H9 (cell line): ENCODE data around the gene SLC39A7. TPM values are rescaled to one million over a fixed set of nuclear protein-coding genes. Genes with fewer than 3 reads are reported as not detected.

ENCODE experiments used
- DNase-seq: peaks from one replicate; pipeline ENCODE4 v3.0.0-alpha.2; 2017
- H2AFZ ChIP-seq: one replicate; pipeline ENCODE4 v1.6.1; 2013; ENCODE audit warnings: mild to moderate bottlenecking, low read length, control low read depth, moderate library complexity
- H2AK5ac ChIP-seq: 2 replicates; pipeline ENCODE4 v1.6.1; 2013; ENCODE audit warnings: low read length, control low read depth, mixed read lengths; ENCODE audit not compliant: insufficient read length
- H2BK120ac ChIP-seq: one replicate; pipeline ENCODE4 v1.6.1; 2013; ENCODE audit warnings: low read depth, mild to moderate bottlenecking, low read length, control low read depth, inconsistent platforms; ENCODE audit not compliant: poor library complexity, severe bottlenecking
- H2BK12ac ChIP-seq: 2 replicates; pipeline ENCODE4 v1.6.1; 2013; ENCODE audit warnings: low read length, control low read depth, mixed read lengths, low read depth; ENCODE audit not compliant: insufficient read length
- H2BK15ac ChIP-seq: 2 replicates; pipeline ENCODE4 v1.6.1; 2013; ENCODE audit warnings: low read depth, low read length, control low read depth
- H2BK20ac ChIP-seq: one replicate; pipeline ENCODE4 v1.6.1; 2013; ENCODE audit warnings: low read depth, mild to moderate bottlenecking, low read length, control low read depth, inconsistent platforms; ENCODE audit not compliant: poor library complexity, severe bottlenecking
- H2BK5ac ChIP-seq: 2 replicates; pipeline ENCODE4 v1.6.1; 2013; ENCODE audit warnings: low read length, control low read depth, mixed read lengths; ENCODE audit not compliant: insufficient read length
- H3K14ac ChIP-seq: 2 replicates; pipeline ENCODE4 v1.6.1; 2013; ENCODE audit warnings: low read length, control low read depth; ENCODE audit not compliant: insufficient read depth
- H3K18ac ChIP-seq: 2 replicates; pipeline ENCODE4 v1.6.1; 2013; ENCODE audit warnings: low read depth, mild to moderate bottlenecking, mixed read lengths, low read length, control low read depth; ENCODE audit not compliant: insufficient read length
- H3K23ac ChIP-seq: 2 replicates; pipeline ENCODE4 v1.6.1; 2013; ENCODE audit warnings: low read length, control low read depth, mixed read lengths, low read depth; ENCODE audit not compliant: insufficient read length
- H3K23me2 ChIP-seq: 2 replicates; pipeline ENCODE4 v1.6.1; 2013; ENCODE audit warnings: low read depth, mild to moderate bottlenecking, mixed read lengths, low read length, control low read depth; ENCODE audit not compliant: insufficient read length, poor library complexity, severe bottlenecking
- H3K27ac ChIP-seq: 2 replicates; pipeline ENCODE4 v1.5.1; 2013; ENCODE audit warnings: low read length, control low read depth, mixed read lengths, low read depth; ENCODE audit not compliant: insufficient read length
- H3K27me3 ChIP-seq: 2 replicates; pipeline ENCODE4 v1.6.1; 2013; ENCODE audit warnings: low read length, control low read depth, inconsistent platforms; ENCODE audit not compliant: insufficient read depth
- H3K4ac ChIP-seq: 2 replicates; pipeline ENCODE4 v1.6.1; 2013; ENCODE audit warnings: low read depth, mild to moderate bottlenecking, control low read depth, inconsistent platforms, low read length, moderate library complexity
- H3K4me1 ChIP-seq: 2 replicates; pipeline ENCODE4 v1.6.1; 2013; ENCODE audit warnings: low read length, control low read depth, inconsistent platforms; ENCODE audit not compliant: insufficient read depth
- H3K4me2 ChIP-seq: 2 replicates; pipeline ENCODE4 v1.6.1; 2013; ENCODE audit warnings: low read length, control low read depth, mixed read lengths; ENCODE audit not compliant: insufficient read length, insufficient read depth
- H3K56ac ChIP-seq: 2 replicates; pipeline ENCODE4 v1.6.1; 2013; ENCODE audit warnings: low read depth, mild to moderate bottlenecking, mixed read lengths, low read length, control low read depth; ENCODE audit not compliant: insufficient read length
- H3K79me1 ChIP-seq: 2 replicates; pipeline ENCODE4 v1.6.1; 2013; ENCODE audit warnings: low read depth, mild to moderate bottlenecking, moderate library complexity, low read length, control low read depth, inconsistent platforms; ENCODE audit not compliant: insufficient read depth, poor library complexity, severe bottlenecking
- H3K79me2 ChIP-seq: 2 replicates; pipeline ENCODE4 v1.6.1; 2013; ENCODE audit warnings: low read length, control low read depth, inconsistent platforms; ENCODE audit not compliant: insufficient read depth
- H3K9ac ChIP-seq: 2 replicates; pipeline ENCODE4 v1.6.1; 2013; ENCODE audit warnings: low read length, control low read depth, mixed read lengths; ENCODE audit not compliant: insufficient read length; ENCODE audit errors: extremely low read depth
- H3K9me3 ChIP-seq: one replicate; pipeline ENCODE4 v1.6.1; 2013; ENCODE audit warnings: low read depth, low read length, inconsistent platforms; ENCODE audit not compliant: control insufficient read depth
- H3T11ph ChIP-seq: one replicate; pipeline ENCODE4 v1.6.1; 2013; ENCODE audit warnings: mild to moderate bottlenecking, low read length, control low read depth, inconsistent platforms
- H4K20me1 ChIP-seq: one replicate; pipeline ENCODE4 v1.6.1; 2013; ENCODE audit not compliant: control insufficient read depth, insufficient read length, insufficient read depth
- H4K5ac ChIP-seq: 2 replicates; pipeline ENCODE4 v1.6.1; 2013; ENCODE audit warnings: low read depth, mild to moderate bottlenecking, mixed read lengths, low read length, control low read depth; ENCODE audit not compliant: insufficient read length
- H4K8ac ChIP-seq: replicated peaks from 2 replicates; pipeline ENCODE4 v1.6.1; 2013; ENCODE audit warnings: low read length, control low read depth, mixed read lengths, low read depth; ENCODE audit not compliant: insufficient read length
- H4K91ac ChIP-seq: 2 replicates; pipeline ENCODE4 v1.6.1; 2013; ENCODE audit warnings: low read depth, mild to moderate bottlenecking, moderate library complexity, mixed read lengths, low read length, control low read depth; ENCODE audit not compliant: insufficient read length
- H3K27ac Mint-ChIP-seq, 3 experiments: 2 replicates in 2 of 3; 3 replicates in 1 of 3; pipeline ENCODE4 v1.8.0; 2020 to 2021; ENCODE audit warnings: mixed read lengths in 3 of 3, mild to moderate bottlenecking in 1 of 3, moderate library complexity in 1 of 3
- H3K27me3 Mint-ChIP-seq: 2 replicates; pipeline ENCODE4 v1.8.0; 2021; ENCODE audit warnings: low read depth, mild to moderate bottlenecking, moderate library complexity, mixed read lengths
- H3K36me3 Mint-ChIP-seq, 3 experiments: 2 replicates in 2 of 3; 3 replicates in 1 of 3; pipeline ENCODE4 v1.8.0; 2020 to 2021; ENCODE audit warnings: low read depth in 3 of 3, mixed read lengths in 3 of 3; ENCODE audit not compliant: insufficient read depth in 1 of 3
- H3K4me1 Mint-ChIP-seq, 2 experiments: 2 replicates each; pipeline ENCODE4 v1.8.0; 2020; ENCODE audit warnings: mixed read lengths in 2 of 2
- H3K4me3 Mint-ChIP-seq, 2 experiments: 2 replicates in 1 of 2; 3 replicates in 1 of 2; pipeline ENCODE4 v1.8.0; 2020 to 2021; ENCODE audit warnings: mild to moderate bottlenecking in 2 of 2, mixed read lengths in 2 of 2, moderate library complexity in 1 of 2
- H3K9me3 Mint-ChIP-seq, 2 experiments: 2 replicates in 1 of 2; 3 replicates in 1 of 2; pipeline ENCODE4 v1.8.0; 2020; ENCODE audit warnings: mild to moderate bottlenecking in 2 of 2, mixed read lengths in 2 of 2, moderate library complexity in 1 of 2
- CTCF ChIP-seq: fragments of 200-600 bp; sonication (generic); conservative IDR thresholded peaks from 3 replicates; pipeline ENCODE4 v1.8.0; 2021; ENCODE audit warnings: antibody characterized with exemption, mild to moderate bottlenecking
- WGBS: extraction: QIAGEN DNeasy Blood & Tissue Kit; methylation state at CpG from one replicate; pipeline ENCODE4 v1.1.7; 2013; ENCODE audit warnings: missing lambda C conversion rate, low lambda C conversion rate, mixed read lengths; ENCODE audit not compliant: insufficient read length; ENCODE audit errors: extremely low coverage; 5-methylcytosine and 5-hydroxymethylcytosine counted together
- total RNA-seq: library from RNA; stranded (reverse); gene quantifications from 2 replicates; pipeline ENCODE4 v1.2.1, GENCODE V29; 2021

Gene SLC39A7
- total RNA-seq, 1 experiment from 2014 or later = 107 TPM

- no CpG with 5 or more reads among the region's 1 CpG for WGBS
- Histone ChIP-seq H3K4ac (no peak overlapping the region), H3K4me2 (no peak overlapping the region), H4K20me1 (no peaks in the 10 kb centered on the region), H3K14ac (no peak overlapping the region), H3K23me2 (no peaks in the 10 kb centered on the region), H3K23ac (no peak overlapping the region), H2BK15ac (no peak overlapping the region), H3K27ac (no peak overlapping the region), H2BK12ac (no peak overlapping the region), H4K91ac (no peak overlapping the region), H3K9ac (no peak overlapping the region), H3T11ph (no peak overlapping the region), H2BK20ac (no peak overlapping the region), H2AK5ac (no peak overlapping the region), H2BK120ac (no peak overlapping the region), H4K5ac (no peak overlapping the region), H2AFZ (no peak overlapping the region), H3K79me1 (no peaks in the 10 kb centered on the region), H3K9me3 (no peaks in the 10 kb centered on the region), H3K56ac (no peak overlapping the region), H2BK5ac (no peak overlapping the region), H4K8ac (no peak overlapping the region), H3K27me3 (no peaks in the 10 kb centered on the region), H3K4me1 (no peaks in the 10 kb centered on the region), H3K18ac (no peak overlapping the region), H3K79me2 (no peaks in the 10 kb centered on the region)
- no peak overlapping the region for H3K4me3 Mint-ChIP-seq
- H3K27me3 Mint-ChIP-seq = peaks cover 17% of the 10 kb centered on the region
- peaks cover 4 to 10% (median 10%) of the 10 kb centered on the region in 3 experiments; a peak in 6 of 7 replicates for H3K36me3 Mint-ChIP-seq
- DNase-seq = no peak
- H3K27ac Mint-ChIP-seq = no peak overlapping the region
- peaks cover 16 to 17% of the 10 kb centered on the region in 2 experiments for H3K4me1 Mint-ChIP-seq
- TF ChIP-seq CTCF = no peak
- H3K9me3 Mint-ChIP-seq = peaks cover 13 to 16% of the 10 kb centered on the region in 2 experiments
Observed at GRCh38 chr6:33151050-33151449, 49.6 kb upstream of the SLC39A7 start.
